Endothelial cell (in vitro differentiated cells): ENCODE measurements around the gene HERPUD2. TPM values are rescaled to one million over a fixed set of nuclear protein-coding genes. Genes with fewer than 3 reads are reported as not detected.
"Not testable (repeated sequence)": the region's sequence is repeated elsewhere in the genome, so short reads cannot be mapped to it uniquely, and the experiment has no call there.

Source experiments
- DNase-seq: peaks from one replicate; pipeline ENCODE4 v3.0.0; 2021; ENCODE audit warnings: low spot score
- H3K27ac Mint-ChIP-seq: one replicate; pipeline ENCODE4 v1.8.0; 2021; ENCODE audit warnings: mixed read lengths, inconsistent platforms; ENCODE audit not compliant: unreplicated experiment
- H3K27me3 Mint-ChIP-seq: one replicate; pipeline ENCODE4 v1.8.0; 2021; ENCODE audit warnings: mild to moderate bottlenecking, moderate library complexity, mixed read lengths, inconsistent platforms; ENCODE audit not compliant: unreplicated experiment
- H3K36me3 Mint-ChIP-seq: one replicate; pipeline ENCODE4 v1.8.0; 2021; ENCODE audit warnings: mild to moderate bottlenecking, low read depth, mixed read lengths, inconsistent platforms; ENCODE audit not compliant: unreplicated experiment
- H3K4me1 Mint-ChIP-seq: one replicate; pipeline ENCODE4 v1.8.0; 2021; ENCODE audit warnings: mild to moderate bottlenecking, mixed read lengths, inconsistent platforms; ENCODE audit not compliant: unreplicated experiment
- H3K4me3 Mint-ChIP-seq: one replicate; pipeline ENCODE4 v1.8.0; 2021; ENCODE audit warnings: mild to moderate bottlenecking, mixed read lengths, inconsistent platforms; ENCODE audit not compliant: unreplicated experiment
- H3K9me3 Mint-ChIP-seq: one replicate; pipeline ENCODE4 v1.8.0; 2021; ENCODE audit warnings: mixed read lengths, inconsistent platforms; ENCODE audit not compliant: unreplicated experiment
- total RNA-seq: library from RNA; stranded (reverse); fragmentation: NEBNext Ultra II Directional; extraction: Animal tissue kit (Norgen Biotek cat#: 25700); gene quantifications from one replicate; pipeline ENCODE4 v1.2.1, GENCODE V29; 2021; ENCODE audit not compliant: unreplicated experiment
- TF ChIP-seq, protein P1 (sequence below): fragments of 200-600 bp; sonication (generic); IDR thresholded peaks from one replicate; pipeline ENCODE4 v1.5.0; 2021; ENCODE audit warnings: antibody characterized with exemption; ENCODE audit not compliant: unreplicated experiment

Gene HERPUD2
- total RNA-seq, 1 donor from 2014 or later = 41.0 TPM

DNA sequence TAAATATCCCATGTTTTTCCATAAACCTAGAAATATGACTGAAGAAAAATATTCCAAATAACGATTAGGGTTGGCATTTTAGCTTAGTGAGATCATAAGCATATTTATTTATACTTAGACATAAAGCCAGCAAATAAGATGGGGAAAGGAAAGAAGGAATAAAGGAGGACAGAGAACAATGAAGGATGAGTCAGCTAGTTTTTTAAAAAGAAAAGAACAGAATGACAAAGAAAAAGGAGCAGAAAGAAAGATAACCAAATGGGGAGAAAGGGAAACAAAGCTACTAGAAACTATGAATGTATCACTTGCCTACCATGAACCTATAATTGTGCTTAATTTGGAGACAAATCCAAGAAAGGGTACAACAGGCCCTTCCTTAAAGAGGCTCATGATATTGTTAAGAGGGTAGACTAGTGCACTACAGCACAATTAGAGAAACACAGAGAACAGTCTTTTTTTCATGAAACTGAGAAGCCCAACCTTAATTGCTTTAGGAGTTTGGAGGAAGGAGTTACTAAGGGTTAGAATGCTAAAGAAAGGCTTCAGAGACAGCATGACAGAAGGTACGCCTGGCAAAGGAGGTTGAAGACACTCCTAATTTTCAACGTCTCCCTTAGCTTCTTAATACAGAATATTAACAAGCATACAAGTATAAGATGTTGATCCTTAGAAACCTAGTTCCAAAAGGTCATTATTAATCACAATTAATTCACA lies 23.9 kb downstream of the HERPUD2 start:
- TF ChIP-seq, protein P1, sequence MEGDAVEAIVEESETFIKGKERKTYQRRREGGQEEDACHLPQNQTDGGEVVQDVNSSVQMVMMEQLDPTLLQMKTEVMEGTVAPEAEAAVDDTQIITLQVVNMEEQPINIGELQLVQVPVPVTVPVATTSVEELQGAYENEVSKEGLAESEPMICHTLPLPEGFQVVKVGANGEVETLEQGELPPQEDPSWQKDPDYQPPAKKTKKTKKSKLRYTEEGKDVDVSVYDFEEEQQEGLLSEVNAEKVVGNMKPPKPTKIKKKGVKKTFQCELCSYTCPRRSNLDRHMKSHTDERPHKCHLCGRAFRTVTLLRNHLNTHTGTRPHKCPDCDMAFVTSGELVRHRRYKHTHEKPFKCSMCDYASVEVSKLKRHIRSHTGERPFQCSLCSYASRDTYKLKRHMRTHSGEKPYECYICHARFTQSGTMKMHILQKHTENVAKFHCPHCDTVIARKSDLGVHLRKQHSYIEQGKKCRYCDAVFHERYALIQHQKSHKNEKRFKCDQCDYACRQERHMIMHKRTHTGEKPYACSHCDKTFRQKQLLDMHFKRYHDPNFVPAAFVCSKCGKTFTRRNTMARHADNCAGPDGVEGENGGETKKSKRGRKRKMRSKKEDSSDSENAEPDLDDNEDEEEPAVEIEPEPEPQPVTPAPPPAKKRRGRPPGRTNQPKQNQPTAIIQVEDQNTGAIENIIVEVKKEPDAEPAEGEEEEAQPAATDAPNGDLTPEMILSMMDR = no peak
- Mint-ChIP-seq H3K4me1 (peaks cover 5% of the 10 kb centered on the region), H3K4me3 (no peak overlapping the region), H3K27ac (peak overlapping the region; percentile 54), H3K27me3 (no peaks in the 10 kb centered on the region), H3K9me3 (no peaks in the 10 kb centered on the region), H3K36me3 (peaks cover 14% of the 10 kb centered on the region)
- DNase-seq = no peak

DNA sequence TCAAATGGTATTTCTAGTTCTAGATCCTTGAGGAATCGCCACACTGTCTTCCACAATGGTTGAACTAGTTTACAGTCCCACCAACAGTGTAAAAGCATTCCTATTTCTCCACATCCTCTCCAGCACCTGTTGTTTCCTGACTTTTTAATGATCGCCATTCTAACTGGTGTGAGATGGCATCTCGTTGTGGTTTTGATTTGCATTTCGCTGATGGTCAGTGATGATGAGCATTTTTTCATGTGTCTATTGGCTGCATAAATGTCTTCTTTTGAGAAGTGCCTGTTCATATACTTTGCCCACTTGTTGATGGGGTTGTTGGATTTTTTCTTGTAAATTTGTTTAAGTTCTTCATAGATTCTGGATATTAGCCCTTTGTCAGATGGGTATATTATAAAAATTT lies 34.5 kb downstream of the HERPUD2 start:
- H3K27ac Mint-ChIP-seq, H3K27me3 Mint-ChIP-seq, H3K4me1 Mint-ChIP-seq, DNase-seq, H3K4me3 Mint-ChIP-seq, H3K9me3 Mint-ChIP-seq: not testable (repeated sequence)
- peaks cover 43% of the 10 kb centered on the region for H3K36me3 Mint-ChIP-seq

DNA sequence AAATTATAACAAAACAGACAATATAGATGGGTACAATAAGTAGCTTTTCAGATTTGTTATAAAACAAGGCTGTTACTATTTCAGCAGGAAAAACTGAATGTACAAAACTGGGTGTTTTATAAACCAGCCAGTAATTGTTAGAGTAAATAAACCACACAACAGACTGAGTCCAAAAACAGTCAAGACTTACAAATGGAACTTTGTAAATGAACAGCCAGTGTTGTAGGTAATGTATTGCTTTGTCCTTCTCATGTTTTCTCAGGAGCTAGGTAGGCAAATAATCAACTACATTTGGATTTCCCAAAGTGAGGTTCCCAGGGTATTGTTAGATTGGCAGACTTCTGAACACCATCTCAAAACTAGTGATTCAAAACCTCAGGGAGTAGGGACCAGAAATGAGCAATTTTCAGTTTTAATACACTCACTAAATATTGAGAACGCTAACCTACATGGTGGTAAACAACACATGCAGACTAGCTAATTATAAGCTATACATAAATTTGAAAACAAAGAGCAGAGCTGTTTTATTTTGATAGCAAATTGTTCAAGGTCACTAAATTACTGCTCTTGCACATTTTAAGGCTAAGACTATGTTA lies 36.2 kb downstream of the HERPUD2 start:
- TF ChIP-seq, protein P1 = no peak
- Mint-ChIP-seq H3K4me1 (no peaks in the 10 kb centered on the region), H3K4me3 (no peak overlapping the region), H3K36me3 (peaks cover 36% of the 10 kb centered on the region), H3K27me3 (no peaks in the 10 kb centered on the region), H3K9me3 (no peaks in the 10 kb centered on the region), H3K27ac (no peak overlapping the region)
- no peak for DNase-seq

DNA sequence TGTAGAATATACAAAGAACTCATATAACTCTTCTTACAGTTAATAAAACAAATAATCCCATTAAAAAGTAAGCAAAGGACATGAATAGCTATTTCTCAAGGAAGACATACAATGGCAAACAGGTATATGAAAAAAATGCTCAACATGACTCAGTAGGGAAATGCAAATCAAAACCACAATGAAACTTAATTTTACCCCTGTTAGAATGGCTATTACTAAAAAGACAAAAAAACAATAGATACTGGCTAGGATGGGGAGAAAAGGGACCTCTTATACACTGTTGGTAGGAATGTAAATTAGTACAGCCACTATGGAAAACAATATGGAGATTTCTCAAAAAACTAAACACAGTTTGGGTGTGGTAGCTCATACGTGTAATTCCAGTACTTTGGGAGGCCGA lies 37.8 kb downstream of the HERPUD2 start:
- TF ChIP-seq, protein P1 = no peak
- Mint-ChIP-seq H3K4me3 (peak overlapping the region; percentile 31), H3K4me1 (no peaks in the 10 kb centered on the region), H3K27me3 (no peaks in the 10 kb centered on the region), H3K27ac (no peak overlapping the region), H3K36me3 (peaks cover 38% of the 10 kb centered on the region), H3K9me3 (no peaks in the 10 kb centered on the region)
- DNase-seq = no peak

DNA sequence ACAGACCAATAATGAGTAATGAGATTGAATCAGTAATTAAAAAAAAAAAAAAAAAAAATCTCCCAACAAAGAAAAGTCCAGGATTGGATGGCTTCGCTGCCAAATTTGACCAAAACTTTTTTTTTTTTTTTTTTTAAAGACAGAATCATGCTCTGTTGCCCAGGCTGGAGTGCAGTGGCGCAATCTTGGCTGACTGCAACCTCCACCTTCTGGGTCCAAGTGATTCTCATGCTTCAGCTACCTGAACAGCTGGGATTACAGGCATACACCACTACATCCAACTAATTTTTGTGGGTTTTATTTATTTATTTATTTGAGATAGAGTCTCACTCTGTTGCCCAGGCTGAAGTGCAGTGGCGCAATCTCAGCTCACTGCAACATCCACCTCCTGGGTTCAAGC lies 40.4 kb downstream of the HERPUD2 start:
- Mint-ChIP-seq H3K36me3 (peaks cover 43% of the 10 kb centered on the region), H3K4me1 (peaks cover 15% of the 10 kb centered on the region)
- H3K27ac Mint-ChIP-seq, H3K27me3 Mint-ChIP-seq, H3K4me3 Mint-ChIP-seq, H3K9me3 Mint-ChIP-seq, DNase-seq: not testable (repeated sequence)

DNA sequence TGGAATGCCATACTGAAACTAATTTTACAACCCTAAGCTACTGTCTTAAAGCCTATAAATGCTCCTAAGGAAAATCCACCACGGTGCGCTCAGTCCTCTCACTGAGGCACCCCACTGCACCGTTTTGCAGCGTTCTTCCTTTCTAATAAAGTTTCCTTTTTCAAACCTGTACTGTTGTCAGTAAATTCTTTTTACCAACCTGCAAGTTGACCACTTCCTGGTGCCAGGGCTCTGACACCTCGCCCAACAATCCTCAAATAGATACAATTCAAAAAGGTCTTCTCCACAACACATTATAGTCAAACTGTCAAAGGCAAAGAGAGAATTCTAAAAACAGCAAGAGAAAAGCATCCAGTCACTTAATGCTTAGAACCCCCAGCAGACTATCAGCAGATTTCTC lies 42.8 kb downstream of the HERPUD2 start:
- Mint-ChIP-seq H3K4me1 (peaks cover 28% of the 10 kb centered on the region), H3K27me3 (peaks cover 3% of the 10 kb centered on the region), H3K9me3 (no peaks in the 10 kb centered on the region), H3K4me3 (no peak overlapping the region), H3K27ac (no peak overlapping the region), H3K36me3 (peaks cover 38% of the 10 kb centered on the region)
- no peak for DNase-seq
- TF ChIP-seq, protein P1 = no peak
